GM18508 (cell line): Measurements from ENCODE around the gene KRT81.
"Not testable (repeated sequence)": the region's sequence is repeated elsewhere in the genome, so short reads cannot be mapped to it uniquely, and the experiment has no call there.

Experiments used
- ATAC-seq: cut with Tn5 transposase; IDR thresholded peaks from one replicate; pipeline ENCODE4 v1.9.1; 2021; ENCODE audit warnings: moderate number of reproducible peaks; ENCODE audit not compliant: insufficient read depth, unreplicated experiment

The KRT81 gene

DNA sequence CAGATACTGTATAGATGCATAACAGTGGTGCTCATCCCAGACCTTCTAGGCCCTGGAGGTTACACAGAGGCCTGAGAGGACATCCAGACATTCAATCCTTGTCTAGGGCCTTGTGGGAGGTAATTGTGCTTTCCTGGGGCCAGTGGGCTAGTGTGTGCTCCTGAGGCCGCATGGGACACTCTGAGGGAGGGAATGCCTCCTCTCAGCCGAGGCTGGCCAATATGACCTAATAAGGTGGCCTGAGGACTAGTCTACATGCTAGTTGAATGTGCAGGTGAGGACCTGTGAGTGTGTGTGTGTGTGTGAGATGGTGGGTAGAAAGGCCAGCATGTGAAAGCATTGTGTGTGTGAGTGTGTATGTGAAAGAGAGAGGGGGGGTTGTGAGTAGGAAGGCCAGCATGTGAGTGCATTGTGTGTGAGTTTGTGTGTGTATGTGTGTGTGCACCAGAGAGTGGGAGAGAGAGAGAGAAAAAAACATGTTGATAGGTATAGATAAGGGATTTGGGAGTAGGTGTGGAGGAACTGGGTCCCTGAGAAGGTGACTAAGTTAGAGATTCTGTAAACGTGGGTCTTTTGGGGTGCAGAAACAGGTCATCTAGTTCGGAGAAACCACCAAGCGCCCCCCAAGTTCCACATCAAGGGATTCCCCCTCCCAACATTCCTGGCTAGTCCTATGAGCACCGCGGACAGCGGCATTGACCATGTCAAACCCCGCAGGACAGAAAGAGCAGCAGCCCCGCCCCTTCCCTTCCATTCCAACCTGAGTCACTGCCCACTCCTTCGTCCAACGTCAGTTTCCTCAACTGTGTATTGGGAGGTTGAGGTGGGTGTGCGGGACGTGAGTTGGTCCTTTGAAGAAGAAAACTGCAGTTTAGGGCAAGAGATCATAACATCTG lies 9.7 kb upstream of the KRT81 start:
- ATAC-seq: no peak

DNA sequence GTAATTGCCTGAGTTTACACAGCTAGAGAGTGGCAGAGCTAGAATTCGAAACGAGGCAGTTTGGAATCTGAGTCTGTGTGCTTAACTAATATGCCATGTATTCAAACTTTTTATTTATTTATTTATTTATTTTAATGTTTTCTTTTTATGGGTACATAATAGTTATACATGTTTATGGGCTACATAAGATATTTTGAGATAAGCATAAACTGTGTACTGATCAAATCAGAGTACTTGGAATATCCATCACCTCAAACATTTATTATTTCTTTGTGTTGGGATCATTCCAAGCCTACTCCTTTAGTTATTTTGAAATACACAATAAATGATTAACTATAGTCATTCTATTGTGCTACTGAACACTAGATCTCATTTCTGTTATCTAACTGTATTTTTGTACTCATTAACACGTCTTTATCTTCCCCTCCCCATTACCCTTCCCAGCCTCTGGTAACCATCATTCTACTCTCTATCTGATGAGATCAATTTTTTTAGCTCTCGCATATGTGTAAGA lies 7.4 kb upstream of the KRT81 start:
- no peak for ATAC-seq

DNA sequence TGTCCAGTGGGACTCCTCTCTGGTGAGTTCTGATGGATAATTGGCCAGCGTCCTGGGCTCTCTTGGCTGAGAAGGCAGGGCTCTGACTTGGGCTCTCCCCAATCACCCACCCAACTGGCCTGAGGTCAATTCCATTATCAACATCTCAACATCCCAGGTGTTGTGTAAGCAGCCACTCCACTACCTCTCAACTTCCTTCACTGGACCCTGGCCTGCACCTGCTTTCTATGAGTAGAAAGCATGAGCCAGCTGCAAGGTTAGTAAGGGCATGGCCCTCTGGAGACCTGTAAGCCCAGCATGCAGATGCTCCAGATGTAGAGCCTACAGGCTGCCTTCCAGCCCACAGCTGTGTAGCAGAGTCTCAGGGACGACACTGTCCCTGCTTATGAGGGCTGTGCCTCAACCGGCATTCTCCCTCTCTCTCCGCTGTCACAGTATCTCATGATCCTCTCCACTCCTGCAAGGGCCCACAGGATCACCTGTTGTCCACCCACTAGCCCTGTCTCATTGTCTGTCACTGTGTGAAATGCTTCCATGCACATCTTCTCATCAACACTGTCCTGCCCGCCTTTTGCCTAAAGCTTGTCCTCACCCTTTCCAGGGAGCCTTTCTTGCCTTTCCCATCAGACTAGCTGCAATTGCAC lies 5.4 kb upstream of the KRT81 start:
- ATAC-seq: no peak

DNA sequence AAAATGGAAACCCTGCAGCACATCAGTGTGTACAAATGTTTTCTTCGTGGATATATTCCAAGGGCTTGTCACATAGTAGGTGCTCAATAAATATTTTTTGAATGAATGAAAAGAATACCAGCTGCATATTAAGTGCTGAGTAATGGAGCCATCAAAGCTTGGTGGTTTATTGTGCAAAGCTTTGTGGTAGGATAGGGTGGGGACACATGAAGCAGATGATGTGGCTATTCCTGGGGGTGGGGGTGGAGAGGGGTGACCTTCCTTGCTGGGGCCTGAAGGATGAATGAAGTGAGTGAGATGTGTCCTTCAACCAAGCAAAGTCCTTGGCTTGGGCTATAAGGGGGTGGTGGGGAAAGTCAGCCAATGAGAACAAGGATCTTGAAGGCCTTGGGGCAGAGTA lies 4.3 kb upstream of the KRT81 start:
- ATAC-seq: no peak

DNA sequence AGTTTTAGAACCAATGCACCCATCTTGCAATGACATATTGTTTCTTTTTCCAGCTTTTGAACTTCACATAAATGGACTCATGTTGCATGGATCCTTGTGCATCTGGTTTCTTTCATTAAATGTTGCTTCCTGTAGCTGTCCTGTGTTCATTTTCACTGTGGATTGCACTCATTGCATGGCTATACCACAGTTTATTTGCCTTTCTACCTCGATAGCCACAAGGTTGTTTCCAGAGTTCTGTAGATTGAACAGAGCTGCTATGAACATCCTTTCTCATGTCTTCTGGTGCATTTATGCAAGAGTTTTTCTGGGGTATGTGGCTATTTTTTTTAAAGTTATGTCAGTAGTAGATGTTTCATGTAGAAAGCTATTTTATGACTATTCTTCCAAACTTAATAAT lies 3.5 kb upstream of the KRT81 start:
- ATAC-seq: no peak

DNA sequence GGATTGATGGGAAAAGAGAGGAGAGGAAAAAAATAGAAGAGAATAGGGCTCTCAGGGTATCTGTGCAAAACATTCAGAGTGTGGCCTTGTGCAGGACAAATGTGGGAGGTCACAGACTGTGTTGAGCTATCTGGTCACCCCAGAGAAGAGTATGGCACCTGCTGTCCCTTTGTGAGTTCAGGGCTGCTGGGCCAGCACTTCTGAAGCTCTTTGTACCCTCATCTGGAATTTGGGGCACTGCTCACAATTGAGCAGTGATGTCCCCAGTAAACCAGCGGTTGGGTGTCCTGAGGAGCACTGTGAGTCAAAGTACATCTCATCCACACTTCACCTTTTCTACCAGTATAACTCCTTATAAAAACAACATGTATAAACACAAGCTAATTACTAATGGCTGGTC lies 2.6 kb upstream of the KRT81 start:
- no peak for ATAC-seq

DNA sequence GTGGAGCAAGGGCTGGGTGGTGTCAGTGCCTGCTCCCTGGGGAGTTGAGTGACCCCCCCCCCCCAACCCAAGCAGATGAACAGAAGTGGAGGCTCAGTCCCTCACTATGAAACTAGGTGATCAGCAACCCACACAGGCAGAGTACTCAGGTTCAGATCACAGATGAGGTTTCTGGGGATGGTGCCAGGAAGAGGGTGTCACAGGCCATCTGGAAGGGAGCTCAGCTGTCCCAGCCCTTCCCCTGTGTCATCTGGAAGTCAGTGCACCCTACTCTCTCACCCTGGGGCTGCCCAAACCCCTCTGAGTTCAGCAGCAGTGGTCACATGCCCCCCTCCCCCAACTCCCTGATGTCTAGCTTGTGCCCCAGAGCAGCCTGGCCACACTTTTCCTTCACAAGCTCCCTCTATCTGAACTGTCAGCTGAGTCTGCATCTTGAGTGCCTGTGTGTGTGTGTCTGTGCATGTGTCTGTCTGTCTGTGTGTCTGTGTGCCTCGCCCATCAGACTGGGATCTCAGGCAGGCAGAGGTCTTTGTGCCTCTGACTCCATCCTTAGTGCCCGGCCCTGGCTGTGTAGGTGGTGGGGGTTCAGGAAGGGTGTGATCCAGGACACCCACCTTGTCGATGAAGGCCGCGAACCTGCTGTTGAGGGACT lies 725 bp downstream of the KRT81 start:
- not testable (repeated sequence) for ATAC-seq

DNA sequence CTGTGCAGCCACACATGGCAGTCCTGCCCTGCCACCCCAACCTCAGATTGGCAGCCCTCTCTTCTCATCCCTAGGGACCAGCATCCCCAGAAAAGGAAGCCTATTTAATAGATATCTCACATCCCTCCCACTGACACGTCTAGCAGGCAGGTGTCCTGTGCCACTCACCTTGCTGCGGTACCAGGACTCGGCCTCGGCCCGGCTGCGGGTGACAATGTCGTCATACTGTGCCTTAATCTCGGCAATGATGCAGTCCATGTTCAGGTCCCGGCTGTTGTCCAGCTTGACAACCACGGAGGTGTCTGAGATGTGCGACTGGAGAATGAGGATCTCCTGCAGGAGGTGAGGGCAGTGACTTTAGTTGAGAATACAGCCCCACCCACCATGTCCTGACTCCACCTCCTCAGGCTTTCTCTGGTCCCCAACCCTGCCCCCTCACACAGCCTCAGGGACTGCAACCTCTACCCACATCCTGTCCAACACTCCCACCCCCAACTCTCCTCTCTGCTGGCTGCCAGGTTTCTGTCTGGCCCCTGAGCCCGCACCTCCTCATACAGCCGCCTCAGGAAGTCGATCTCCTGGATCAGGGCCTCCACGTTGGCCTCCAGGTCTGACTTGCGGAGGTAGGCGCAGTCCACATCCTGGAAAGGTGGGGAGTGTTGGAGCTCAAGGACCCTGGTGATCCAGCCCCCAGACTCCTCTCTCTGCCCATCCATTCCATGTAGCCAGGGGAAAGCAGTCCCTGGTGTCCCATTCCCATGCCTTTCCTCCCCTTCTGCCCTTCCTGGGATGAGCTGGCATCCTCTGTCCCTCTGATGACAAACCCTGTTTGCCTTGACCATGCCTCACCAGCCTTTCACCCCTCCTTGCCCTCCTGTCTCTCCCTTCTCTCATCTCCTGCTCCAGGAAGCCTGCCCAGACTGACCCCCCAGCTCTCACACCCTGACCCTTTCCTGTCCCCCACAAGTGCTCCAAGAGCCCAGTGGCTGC lies 3.2 kb downstream of the KRT81 start:
- ATAC-seq: peak; percentile 65

DNA sequence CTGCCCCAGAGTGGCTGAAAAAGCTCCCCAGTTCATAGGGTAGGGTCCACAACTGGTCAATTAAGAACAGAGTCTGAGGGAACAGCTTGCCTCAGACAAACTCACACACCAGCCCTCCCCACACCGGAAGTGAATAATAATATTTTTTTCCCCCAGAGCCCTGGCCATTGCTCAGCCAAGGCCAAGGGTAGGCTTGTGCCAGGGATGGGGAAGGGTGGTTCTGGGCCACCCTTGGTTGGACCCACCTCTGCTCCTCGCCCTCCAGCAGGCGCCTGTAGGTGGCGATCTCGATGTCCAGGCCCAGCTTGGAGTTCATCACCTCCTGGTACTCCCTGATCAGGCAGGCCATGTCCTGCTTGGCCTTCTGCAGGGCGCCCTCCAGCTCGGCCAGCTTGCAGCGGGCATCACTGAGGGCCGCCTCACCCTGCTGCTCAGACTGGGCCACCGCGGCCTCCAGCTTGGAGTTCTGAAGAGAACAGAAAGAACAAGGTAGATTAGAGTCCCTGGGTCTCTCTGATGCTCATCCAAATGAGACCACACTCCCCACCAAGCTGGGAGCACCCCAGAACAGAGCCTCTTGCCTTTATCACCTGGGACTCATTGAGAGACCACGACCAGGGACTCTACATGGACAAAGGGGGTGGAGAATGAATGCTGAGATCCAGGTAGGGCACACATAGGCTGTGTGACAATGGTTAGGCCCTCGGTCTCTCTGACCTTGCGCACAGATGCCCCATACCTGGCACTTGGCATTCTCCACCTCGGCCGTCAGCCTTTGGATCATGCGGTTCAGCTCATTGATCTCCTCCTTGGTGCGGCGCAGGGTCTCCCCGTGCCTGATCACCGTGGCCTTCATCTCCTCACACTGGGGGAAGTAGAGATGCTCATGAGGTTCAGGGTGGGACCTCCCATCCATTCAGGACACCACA lies 4.2 kb downstream of the KRT81 start:
- not testable (repeated sequence) for ATAC-seq

DNA sequence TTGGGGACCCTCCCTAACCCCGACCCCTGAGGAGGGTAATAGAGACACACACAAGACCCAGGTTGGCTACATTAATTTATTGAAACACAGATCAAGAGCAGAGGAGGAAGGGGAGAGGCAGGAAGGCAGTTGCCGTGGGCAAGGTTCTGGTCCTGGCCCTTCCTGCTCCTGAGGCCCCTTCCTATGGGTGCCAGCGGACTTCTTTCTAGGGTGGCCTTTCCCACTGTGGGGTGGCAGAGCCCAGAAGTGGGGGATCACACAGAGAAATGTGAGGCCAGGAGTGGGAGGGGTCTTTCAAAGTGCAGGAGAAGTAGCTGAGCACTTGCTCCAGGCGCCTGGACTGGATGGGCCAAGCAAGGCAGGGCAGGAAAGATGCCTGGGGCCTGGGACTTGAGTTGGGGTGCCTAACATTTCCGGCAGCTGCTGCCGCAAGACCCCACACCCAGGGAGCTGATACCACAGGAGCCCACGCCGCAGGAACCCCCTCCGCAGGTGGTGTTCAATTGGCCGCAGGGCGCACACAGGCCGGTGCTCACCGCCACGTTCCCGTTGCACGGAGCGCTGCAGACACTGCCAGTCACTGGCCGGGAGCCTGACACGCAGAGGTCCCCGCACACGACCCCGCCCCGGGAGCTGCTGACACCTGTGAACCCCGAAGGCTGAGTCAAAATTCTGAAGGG lies 5.3 kb downstream of the KRT81 start:
- ATAC-seq: no peak

DNA sequence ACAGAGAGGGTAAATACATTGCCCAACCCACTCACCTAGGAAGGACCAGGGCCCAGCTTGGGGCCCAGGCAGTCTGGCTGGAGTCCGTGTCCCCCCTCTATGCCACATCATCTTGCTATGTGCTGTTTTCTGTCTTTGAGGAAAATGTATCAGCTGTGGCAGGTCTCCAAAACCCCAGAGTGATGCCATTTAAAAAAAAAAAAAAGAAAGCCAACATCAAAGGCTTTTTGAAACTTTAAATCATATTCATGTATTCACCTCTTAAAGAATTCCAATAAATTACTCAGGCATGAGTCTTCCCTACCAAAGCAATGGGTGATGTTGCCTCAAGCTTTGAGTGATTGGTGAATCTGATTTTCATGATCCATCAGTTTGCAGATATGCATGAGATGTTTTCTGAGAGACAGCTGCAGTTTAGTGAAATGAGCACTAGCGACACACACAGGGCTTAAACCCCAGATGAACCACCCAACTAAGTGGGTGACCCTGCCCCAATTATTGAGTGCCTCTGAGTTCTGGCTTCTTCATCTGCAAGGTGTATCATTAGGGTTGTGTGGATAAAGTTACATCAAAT lies 6.1 kb downstream of the KRT81 start:
- ATAC-seq: no peak

DNA sequence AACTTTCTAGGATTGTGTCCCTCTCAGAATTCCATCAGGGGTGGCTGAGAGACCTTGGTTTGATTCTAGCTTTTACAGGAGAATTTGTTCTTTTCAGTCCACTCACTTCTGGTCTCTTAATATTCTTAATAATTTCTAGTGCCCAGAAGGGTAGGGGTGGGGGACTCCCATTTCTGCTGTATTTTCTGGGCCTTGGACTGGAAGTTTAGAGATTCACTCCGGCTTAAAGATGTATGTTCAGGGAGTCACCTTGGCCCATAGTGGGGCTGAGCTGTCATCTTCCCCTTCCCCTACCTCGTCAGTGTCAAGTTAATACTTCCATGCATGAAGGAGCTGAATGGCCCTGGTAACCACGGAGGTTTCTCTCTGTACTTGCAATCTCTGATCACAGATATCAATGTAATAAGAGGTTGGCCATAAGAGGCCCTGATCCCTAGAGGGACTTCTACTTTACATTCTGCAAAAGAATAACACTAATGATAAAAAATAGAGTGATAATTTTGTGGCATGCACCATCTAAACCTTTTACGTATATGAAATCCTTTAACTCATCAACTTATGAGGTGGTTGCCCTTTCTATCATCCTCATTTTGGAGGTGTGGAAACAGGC lies 6.7 kb downstream of the KRT81 start:
- no peak for ATAC-seq

DNA sequence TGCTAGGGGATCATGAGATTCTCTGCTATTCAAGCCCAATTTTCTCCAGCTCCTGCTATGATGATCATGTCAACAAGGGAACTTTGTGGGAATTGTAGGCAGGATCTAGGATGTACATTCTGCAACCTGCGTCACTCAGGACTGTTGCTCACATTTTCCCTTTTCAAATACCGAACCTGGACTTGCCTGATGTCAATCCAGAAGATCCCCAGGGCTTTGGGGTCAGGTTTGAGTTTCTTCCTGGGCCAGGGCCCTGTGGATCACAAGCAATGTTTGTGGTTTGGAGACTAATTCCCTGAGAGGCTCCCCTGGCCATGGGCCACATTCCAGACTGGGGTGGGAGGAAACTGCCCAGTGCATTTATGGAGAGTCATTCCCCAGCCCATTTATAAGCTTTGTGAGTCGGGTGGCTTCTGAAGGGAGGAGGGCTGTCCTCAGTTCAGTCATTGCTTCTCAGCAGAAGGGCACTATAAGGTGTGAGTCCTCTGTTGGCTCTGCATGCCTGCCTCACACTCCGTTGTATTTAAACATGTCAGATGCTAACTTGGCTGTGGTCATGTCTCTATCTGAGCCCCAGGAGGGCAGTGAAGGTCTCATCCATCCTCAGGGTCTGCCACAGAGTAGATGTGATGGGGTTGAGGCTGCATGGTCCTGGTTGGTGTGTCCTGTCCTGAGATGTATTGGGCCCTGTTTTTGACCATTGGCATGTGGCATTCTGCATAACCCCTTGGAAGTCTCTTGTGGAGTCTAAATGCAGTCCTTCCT lies 10.4 kb downstream of the KRT81 start:
- no peak for ATAC-seq

DNA sequence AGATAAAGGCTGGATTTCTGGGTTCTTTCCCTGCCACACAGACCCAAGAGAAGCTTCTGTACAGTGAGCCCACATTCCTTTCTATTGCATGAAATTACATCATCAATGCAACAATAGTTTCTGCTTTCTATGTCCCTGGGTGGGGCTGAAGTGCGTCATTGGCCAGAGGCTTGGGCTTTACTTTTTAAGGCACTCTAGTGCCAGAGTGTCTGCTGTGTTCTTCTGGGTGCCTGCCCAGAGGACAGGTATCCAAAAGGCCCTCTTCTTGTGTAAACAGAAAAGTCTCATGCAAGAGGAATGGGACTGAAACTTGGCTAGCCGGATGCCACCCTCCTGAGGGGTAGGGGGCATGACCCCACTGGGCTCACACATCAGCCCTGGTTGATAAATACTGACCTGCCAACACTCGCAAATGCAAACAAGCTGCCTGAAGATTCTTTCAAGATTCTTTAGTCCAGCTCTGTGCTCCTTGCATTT lies 11.0 kb downstream of the KRT81 start:
- no peak for ATAC-seq

DNA sequence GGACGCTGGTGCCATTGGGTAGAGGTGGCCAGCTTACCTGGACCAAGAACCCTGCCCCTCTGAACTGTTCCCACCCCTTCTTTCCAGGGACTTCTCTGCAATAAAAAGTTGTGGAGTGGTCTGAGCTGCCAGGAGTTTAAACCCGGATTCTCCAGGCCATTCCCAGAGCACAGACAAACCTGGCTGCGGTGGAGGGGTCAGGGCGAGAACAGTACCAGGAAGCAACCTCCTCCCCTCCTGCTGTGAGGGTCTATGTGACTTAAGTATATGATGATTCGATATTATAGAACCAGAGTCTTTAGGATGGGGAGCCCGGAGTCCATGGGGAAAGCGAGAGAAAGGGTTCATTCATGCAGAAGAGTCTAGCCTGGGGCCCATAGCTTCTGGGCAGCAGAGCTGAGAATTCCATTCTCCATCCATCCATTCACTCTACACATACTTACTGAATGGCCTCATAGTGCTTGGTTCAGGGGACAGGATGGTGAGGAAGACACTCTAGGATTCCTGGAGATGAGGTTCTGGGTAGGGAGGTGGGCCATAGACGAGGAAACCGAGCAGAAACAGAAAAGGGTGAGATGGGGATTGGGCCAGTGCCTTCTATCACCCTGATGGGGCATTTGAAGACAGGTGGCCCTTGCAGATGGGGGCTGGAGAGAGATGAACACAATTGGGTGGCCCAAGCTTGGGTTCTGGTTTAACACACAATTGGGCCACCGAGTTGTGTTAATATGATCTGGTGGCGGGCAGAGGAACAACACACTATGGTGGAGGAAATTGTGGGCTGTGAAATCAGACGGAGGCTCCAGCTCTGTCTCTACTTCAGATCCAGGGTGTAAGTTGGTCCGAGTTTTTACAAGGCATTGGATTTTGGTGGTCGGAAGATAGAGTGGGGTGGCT lies 11.7 kb downstream of the KRT81 start:
- no peak for ATAC-seq
